Ishikawa (cell line): Measurements from ENCODE around the gene MALL.

Source experiments
- CEBPB ChIP-seq: IDR thresholded peaks from 2 replicates; pipeline ENCODE4 v1.6.1; 2012
- CREB1 ChIP-seq: IDR thresholded peaks from 2 replicates; pipeline ENCODE4 v1.6.1; 2012; ENCODE audit warnings: low read depth
- EGR1 ChIP-seq: IDR thresholded peaks from 2 replicates; pipeline ENCODE4 v1.6.1; 2012
- EP300 ChIP-seq: IDR thresholded peaks from 2 replicates; pipeline ENCODE4 v1.6.1; 2012; ENCODE audit warnings: borderline replicate concordance
- FOXM1 ChIP-seq: IDR thresholded peaks from 2 replicates; pipeline ENCODE4 v1.6.1; 2012; ENCODE audit warnings: low read depth, borderline replicate concordance
- MAX ChIP-seq: IDR thresholded peaks from 2 replicates; pipeline ENCODE4 v1.6.1; 2012
- NFIC ChIP-seq: IDR thresholded peaks from 2 replicates; pipeline ENCODE4 v1.6.1; 2012
- RAD21 ChIP-seq: IDR thresholded peaks from 2 replicates; pipeline ENCODE4 v1.6.1; 2012; ENCODE audit warnings: low read depth
- TAF1 ChIP-seq: IDR thresholded peaks from 2 replicates; pipeline ENCODE4 v1.6.1; 2012; ENCODE audit warnings: low read depth, mild to moderate bottlenecking
- TCF12 ChIP-seq: IDR thresholded peaks from 2 replicates; pipeline ENCODE4 v1.6.1; 2012; ENCODE audit warnings: low read depth
- TEAD4 ChIP-seq: IDR thresholded peaks from 2 replicates; pipeline ENCODE4 v1.6.1; 2012
- USF1 ChIP-seq: IDR thresholded peaks from 2 replicates; pipeline ENCODE4 v1.6.1; 2012
- YY1 ChIP-seq: IDR thresholded peaks from 2 replicates; pipeline ENCODE4 v1.6.1; 2012; ENCODE audit warnings: low read depth
- ZBTB7A ChIP-seq: IDR thresholded peaks from 2 replicates; pipeline ENCODE4 v1.6.1; 2012; ENCODE audit warnings: low read depth
- TF ChIP-seq, protein P1 (sequence below): IDR thresholded peaks from 2 replicates; pipeline ENCODE4 v1.6.1; 2012; ENCODE audit warnings: low read depth, mild to moderate bottlenecking

Gene MALL

DNA sequence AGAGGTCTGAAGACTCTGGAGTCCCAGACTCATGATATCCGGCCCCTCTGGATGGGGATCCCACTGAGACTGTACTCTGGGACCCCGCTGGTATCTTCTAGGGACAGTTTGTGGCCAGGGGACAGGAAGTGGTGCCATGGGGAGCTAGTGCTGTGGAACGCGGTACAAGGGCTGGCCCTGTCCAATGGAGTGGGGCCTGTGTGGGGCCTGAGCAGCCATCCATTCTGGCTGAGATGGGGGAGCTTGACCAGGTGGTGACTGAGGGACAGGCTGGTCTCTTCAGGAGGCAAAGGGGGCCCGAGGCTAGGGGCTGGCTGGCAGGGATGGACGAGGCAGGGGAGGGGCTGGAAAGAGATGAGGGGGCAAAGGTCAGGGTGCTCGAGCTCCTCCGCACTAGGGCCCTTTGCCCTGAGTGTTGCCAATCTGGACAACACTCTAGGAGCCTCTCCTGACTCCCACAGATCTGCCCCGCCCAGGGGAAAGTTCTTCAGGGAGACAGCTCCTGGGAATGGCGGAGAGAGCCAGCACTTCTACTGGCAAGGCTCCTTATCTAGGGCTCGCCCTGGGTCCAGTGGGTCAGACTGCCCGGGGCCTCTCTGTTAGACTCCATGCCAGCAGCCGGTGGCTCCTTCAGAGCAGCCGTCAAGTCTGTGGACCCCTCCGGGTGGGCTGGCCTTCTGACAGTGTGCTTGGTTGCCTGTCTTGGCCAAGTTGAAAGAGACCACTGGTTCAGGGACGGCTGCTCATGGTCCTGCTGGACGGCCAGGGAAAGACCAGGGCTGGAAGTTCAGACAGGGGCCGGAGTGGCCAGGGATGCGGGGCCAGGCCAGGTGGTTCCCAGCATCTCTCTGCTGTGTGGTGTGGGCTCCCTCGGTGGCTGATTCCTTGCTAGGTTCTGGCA lies 12.3 kb downstream of the MALL start:
- TF ChIP-seq TEAD4 (no peak), CEBPB (no peak), ZBTB7A (no peak), TCF12 (no peak), YY1 (no peak), NFIC (no peak), FOXM1 (no peak), TAF1 (no peak), USF1 (no peak), RAD21 (no peak), MAX (no peak), EGR1 (no peak), CREB1 (no peak), EP300 (no peak)
- TF ChIP-seq, protein P1, sequence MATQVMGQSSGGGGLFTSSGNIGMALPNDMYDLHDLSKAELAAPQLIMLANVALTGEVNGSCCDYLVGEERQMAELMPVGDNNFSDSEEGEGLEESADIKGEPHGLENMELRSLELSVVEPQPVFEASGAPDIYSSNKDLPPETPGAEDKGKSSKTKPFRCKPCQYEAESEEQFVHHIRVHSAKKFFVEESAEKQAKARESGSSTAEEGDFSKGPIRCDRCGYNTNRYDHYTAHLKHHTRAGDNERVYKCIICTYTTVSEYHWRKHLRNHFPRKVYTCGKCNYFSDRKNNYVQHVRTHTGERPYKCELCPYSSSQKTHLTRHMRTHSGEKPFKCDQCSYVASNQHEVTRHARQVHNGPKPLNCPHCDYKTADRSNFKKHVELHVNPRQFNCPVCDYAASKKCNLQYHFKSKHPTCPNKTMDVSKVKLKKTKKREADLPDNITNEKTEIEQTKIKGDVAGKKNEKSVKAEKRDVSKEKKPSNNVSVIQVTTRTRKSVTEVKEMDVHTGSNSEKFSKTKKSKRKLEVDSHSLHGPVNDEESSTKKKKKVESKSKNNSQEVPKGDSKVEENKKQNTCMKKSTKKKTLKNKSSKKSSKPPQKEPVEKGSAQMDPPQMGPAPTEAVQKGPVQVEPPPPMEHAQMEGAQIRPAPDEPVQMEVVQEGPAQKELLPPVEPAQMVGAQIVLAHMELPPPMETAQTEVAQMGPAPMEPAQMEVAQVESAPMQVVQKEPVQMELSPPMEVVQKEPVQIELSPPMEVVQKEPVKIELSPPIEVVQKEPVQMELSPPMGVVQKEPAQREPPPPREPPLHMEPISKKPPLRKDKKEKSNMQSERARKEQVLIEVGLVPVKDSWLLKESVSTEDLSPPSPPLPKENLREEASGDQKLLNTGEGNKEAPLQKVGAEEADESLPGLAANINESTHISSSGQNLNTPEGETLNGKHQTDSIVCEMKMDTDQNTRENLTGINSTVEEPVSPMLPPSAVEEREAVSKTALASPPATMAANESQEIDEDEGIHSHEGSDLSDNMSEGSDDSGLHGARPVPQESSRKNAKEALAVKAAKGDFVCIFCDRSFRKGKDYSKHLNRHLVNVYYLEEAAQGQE, result no peak

DNA sequence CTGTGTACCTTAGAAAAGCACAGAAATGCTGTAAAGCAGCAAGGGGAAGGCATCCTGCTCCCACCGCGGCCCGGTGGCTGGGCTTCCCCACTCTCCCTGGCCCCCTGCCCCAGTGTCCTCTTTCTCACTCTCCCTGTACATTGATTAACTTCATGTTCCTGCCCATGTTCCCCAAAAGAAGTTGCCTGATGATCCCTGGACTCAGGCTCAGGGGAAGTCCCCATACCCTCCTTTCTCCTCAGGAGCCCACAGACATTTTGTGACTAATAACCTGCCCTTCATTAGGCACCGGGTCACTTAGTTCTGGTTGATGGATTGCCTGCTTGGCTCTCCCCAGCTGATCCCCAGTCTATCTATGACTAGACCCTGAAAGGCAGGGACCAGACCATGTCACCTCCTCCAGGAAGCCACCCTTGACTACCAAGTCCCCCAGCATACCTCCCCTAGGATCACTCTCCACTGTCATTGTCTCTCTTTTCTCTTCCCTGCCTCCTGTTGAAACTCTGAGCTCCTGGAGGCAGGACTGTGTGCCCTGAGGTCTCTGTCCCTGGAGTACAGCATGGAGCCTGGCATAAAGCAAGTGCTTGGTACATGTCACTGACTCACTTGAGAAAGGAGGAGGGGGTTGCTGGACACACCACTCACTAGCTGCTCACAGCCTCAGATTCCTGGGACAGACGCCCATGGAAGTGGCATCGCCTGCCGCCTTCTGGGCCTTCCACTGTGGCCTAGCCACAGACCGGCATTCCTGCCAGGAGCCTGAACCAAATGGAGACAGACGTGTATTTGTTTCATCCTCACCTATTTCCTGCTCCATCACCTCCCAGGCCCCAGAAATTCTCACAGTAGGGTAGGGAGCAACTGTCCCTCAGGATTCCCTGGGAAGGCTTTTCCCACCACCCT lies 13.5 kb downstream of the MALL start:
- TF ChIP-seq TEAD4, result no peak
- no peak for TF ChIP-seq YY1
- no peak for TF ChIP-seq EGR1
- TF ChIP-seq EP300, result no peak
- TF ChIP-seq, protein P1, result no peak
- TF ChIP-seq TCF12, result no peak
- TF ChIP-seq FOXM1, result no peak
- TF ChIP-seq ZBTB7A, result no peak

DNA sequence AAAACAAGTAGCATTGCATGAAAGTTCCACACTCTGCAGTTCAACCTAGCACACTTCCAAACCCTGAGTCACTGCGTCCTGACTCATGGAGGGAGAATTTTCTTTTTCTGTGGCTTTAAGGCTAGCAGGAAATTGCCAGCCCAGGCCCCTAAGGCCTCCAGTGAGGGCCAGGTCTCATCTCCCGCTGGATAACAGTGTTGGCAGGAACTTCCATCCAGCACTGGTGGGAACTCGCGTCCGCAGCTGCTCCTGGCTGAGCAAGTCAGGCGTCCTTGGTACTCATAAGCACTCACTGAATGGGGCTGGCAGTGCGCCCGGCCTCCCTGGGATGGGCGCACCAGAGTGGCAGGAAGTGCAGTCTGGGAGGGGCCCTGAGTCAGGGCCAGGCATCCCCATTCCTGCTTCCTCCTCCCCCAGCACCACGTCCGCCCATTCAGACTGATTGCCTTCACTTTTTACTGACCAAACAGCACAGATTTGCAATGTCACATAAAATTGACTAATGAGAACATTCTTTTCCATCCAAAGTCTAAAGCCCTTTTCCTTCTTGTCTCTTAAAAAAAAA lies 14.3 kb downstream of the MALL start:
- TF ChIP-seq MAX, result peak; percentile 83
- no peak for TF ChIP-seq USF1
- TF ChIP-seq EGR1, result no peak
- TF ChIP-seq NFIC, result peak; percentile 98
- TF ChIP-seq, protein P1, result no peak
- no peak; the same call in 1 of the 2 replicates for TF ChIP-seq RAD21
- 0 out of 2 replicates have a peak, but pooled peaks have one; percentile 29 for TF ChIP-seq YY1
- TF ChIP-seq CEBPB, result no peak
- TF ChIP-seq EP300, result peak; percentile 91
- TF ChIP-seq TEAD4, result peak; percentile 81
- TF ChIP-seq CREB1, result no peak
- no peak for TF ChIP-seq TAF1
- TF ChIP-seq ZBTB7A, result no peak
- peak; percentile 72 for TF ChIP-seq FOXM1
- TF ChIP-seq TCF12, result peak; percentile 95
